ENCODE data around the gene PRKAR1A. TPM values are rescaled to one million over a fixed set of nuclear protein-coding genes. Genes with fewer than 3 reads are reported as not detected.
"Not testable (repeated sequence)": the region's sequence is repeated elsewhere in the genome, so short reads cannot be mapped to it uniquely, and the experiment has no call there.

PRKAR1A gene
- total RNA-seq, 1 donor from 2014 or later: 374 TPM

GRCh38 chr17:68581863-68582645 lies 69.8 kb downstream of the PRKAR1A start:
- TF ChIP-seq, protein P1, sequence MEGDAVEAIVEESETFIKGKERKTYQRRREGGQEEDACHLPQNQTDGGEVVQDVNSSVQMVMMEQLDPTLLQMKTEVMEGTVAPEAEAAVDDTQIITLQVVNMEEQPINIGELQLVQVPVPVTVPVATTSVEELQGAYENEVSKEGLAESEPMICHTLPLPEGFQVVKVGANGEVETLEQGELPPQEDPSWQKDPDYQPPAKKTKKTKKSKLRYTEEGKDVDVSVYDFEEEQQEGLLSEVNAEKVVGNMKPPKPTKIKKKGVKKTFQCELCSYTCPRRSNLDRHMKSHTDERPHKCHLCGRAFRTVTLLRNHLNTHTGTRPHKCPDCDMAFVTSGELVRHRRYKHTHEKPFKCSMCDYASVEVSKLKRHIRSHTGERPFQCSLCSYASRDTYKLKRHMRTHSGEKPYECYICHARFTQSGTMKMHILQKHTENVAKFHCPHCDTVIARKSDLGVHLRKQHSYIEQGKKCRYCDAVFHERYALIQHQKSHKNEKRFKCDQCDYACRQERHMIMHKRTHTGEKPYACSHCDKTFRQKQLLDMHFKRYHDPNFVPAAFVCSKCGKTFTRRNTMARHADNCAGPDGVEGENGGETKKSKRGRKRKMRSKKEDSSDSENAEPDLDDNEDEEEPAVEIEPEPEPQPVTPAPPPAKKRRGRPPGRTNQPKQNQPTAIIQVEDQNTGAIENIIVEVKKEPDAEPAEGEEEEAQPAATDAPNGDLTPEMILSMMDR (IDR thresholded peaks at IDR 0.05): no peak
- H3K36me3 ChIP-seq: no peaks in the 10 kb centered on the region
- H3K27me3 ChIP-seq (ENCODE audit: low read depth): no peaks in the 10 kb centered on the region
- H3K9me3 ChIP-seq: no peaks in the 10 kb centered on the region
- H3K4me3 ChIP-seq: no peak overlapping the region
- peaks cover 44% of the 10 kb centered on the region for H3K4me1 ChIP-seq
- ATAC-seq (peak; percentile 59 to 84), DNase-seq (peak; percentile 63)
- intact Hi-C loops (cut with DNase I): no loop called here
- peak overlapping the region; percentile 61 for H3K27ac ChIP-seq

DNA sequence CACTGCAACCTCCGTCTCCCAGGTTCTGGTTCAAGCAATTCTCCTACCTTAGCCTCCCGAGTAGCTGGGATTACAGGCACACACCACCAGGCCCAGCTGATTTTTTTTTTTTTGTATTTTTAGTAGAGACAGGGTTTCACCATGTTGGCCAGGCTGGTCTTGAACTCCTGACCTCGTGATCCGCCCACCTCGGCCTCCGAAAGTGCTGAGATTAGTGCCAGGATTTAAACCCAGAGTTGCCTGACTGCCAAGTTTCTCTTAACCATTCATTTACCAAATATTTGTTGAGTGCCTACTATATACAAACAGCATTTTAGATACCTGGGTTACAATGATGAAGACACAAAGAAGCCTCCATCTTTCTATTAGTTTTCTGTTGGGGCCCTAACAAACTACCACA lies 70.6 kb downstream of the PRKAR1A start:
- H3K27me3 ChIP-seq (ENCODE audit: low read depth); H3K36me3 ChIP-seq; intact Hi-C loops (cut with DNase I); DNase-seq; H3K4me3 ChIP-seq; ATAC-seq; H3K9me3 ChIP-seq; H3K27ac ChIP-seq: not testable (repeated sequence)
- H3K4me1 ChIP-seq: peaks cover 36% of the 10 kb centered on the region

DNA sequence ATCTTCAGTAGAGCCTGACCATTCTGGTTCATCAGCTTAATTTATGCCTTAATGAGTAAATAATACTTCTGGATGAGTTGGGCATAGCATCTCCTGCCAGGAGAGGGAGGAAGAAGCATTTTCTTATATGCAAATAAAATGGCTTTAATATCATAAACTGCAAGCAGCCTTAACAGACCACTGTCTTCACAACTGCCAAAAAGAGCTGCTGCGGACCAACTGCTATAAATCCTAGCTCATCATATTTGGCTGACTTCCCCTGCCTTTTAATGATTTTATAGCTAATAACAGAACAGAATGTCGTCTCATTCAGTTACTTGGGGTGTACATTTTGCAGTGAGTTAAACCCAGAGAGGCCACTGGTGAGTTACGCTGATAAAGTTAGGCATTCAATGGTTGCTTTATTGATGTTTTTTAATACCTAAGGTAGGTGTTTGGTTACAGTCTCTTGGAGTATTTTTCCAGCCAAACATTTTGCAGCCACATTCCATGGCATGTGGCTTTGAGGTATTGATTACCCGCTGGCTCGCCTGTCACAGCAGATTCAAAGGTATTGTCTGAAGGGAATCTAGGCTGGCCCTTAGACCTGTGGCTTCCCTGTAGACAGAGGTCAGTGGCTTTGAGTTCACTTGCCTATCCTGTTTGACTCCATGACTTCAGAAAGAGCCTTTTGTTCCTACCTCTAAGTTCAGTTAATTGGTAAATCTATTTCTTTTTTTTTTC lies 72.5 kb downstream of the PRKAR1A start:
- intact Hi-C loops (cut with DNase I): no loop called here
- H3K9me3 ChIP-seq: no peaks in the 10 kb centered on the region
- no peaks in the 10 kb centered on the region for H3K27me3 ChIP-seq (ENCODE audit: low read depth)
- no peaks in the 10 kb centered on the region for H3K36me3 ChIP-seq
- H3K27ac ChIP-seq: no peak overlapping the region
- TF ChIP-seq, protein P1 (IDR thresholded peaks at IDR 0.05): no peak
- H3K4me1 ChIP-seq: peaks cover 22% of the 10 kb centered on the region
- ATAC-seq (no peak), DNase-seq (no peak)
- H3K4me3 ChIP-seq: no peak overlapping the region

GRCh38 chr17:68585643-68586042 lies 73.4 kb downstream of the PRKAR1A start:
- DNase-seq: no peak
- intact Hi-C loops (cut with DNase I): no loop called here
- H3K27me3 ChIP-seq (ENCODE audit: low read depth): no peaks in the 10 kb centered on the region
- H3K27ac ChIP-seq: no peak overlapping the region
- TF ChIP-seq, protein P1 (IDR thresholded peaks at IDR 0.05): no peak
- H3K4me3 ChIP-seq: no peak overlapping the region
- H3K36me3 ChIP-seq: no peaks in the 10 kb centered on the region
- H3K9me3 ChIP-seq: no peaks in the 10 kb centered on the region
- no peak for ATAC-seq
- H3K4me1 ChIP-seq: peaks cover 17% of the 10 kb centered on the region

GRCh38 chr17:68587026-68587425 lies 74.8 kb downstream of the PRKAR1A start:
- H3K27ac ChIP-seq: no peak overlapping the region
- peaks cover 6% of the 10 kb centered on the region for H3K4me1 ChIP-seq

More at GRCh38 chr17:68587026-68587425, 74.8 kb downstream of the PRKAR1A start:
- Histone ChIP-seq H3K4me3 (no peak overlapping the region), H3K36me3 (no peaks in the 10 kb centered on the region), H3K27me3 (ENCODE audit: low read depth) (no peaks in the 10 kb centered on the region), H3K9me3 (no peaks in the 10 kb centered on the region)
- DNase-seq (no peak), ATAC-seq (no peak)
- intact Hi-C loops (cut with DNase I): no loop called here
- TF ChIP-seq, protein P1 (IDR thresholded peaks at IDR 0.05): no peak

Measured in lower lobe of right lung (tissue), 2 donors.